ENCODE measurements around the gene SCGB1D1.
"Not testable (repeated sequence)": the region's sequence is repeated elsewhere in the genome, so short reads cannot be mapped to it uniquely, and the experiment has no call there.

Gene SCGB1D1

GRCh38 chr11:62205441-62205840 is 15.4 kb downstream of the SCGB1D1 start:
- no peaks in the 10 kb centered on the region for H3K9me2 ChIP-seq (ENCODE audit: low read depth, low read length)
- H3F3A ChIP-seq (ENCODE audit: insufficient read depth, low read length), result no peaks in the 10 kb centered on the region
- no peaks in the 10 kb centered on the region for H4K20me1 ChIP-seq (ENCODE audit: insufficient read depth, low read length)
- H2AFZ ChIP-seq (ENCODE audit: low read length), result no peak overlapping the region
- no peaks in the 10 kb centered on the region for H3K79me2 ChIP-seq (ENCODE audit: insufficient read depth, low read length)
- no peak overlapping the region for H3K27ac ChIP-seq (ENCODE audit: low read depth, low read length, poor library complexity, severe bottlenecking)
- no peaks in the 10 kb centered on the region for H3K36me3 ChIP-seq (ENCODE audit: insufficient read depth, low read length)
- no peaks in the 10 kb centered on the region for H3K27me3 ChIP-seq (ENCODE audit: insufficient read depth, low read length)
- no peak overlapping the region for H3K4me2 ChIP-seq (ENCODE audit: low read length)
- no peaks in the 10 kb centered on the region for H3K4me1 ChIP-seq (ENCODE audit: insufficient read depth, low read length, severe bottlenecking)
- no peaks in the 10 kb centered on the region for H3K9me3 ChIP-seq (ENCODE audit: low read length)
- no peak for TF ChIP-seq CTCF (IDR thresholded peaks at IDR 0.05; ENCODE audit: low read length)
- no peak for TF ChIP-seq EZH2 (IDR thresholded peaks at IDR 0.05; ENCODE audit: borderline replicate concordance, low read length)
- no peak overlapping the region for H3K4me3 ChIP-seq (ENCODE audit: low read depth, low read length, poor library complexity, severe bottlenecking)
- H3K9ac ChIP-seq (ENCODE audit: low read length), result no peak overlapping the region

DNA sequence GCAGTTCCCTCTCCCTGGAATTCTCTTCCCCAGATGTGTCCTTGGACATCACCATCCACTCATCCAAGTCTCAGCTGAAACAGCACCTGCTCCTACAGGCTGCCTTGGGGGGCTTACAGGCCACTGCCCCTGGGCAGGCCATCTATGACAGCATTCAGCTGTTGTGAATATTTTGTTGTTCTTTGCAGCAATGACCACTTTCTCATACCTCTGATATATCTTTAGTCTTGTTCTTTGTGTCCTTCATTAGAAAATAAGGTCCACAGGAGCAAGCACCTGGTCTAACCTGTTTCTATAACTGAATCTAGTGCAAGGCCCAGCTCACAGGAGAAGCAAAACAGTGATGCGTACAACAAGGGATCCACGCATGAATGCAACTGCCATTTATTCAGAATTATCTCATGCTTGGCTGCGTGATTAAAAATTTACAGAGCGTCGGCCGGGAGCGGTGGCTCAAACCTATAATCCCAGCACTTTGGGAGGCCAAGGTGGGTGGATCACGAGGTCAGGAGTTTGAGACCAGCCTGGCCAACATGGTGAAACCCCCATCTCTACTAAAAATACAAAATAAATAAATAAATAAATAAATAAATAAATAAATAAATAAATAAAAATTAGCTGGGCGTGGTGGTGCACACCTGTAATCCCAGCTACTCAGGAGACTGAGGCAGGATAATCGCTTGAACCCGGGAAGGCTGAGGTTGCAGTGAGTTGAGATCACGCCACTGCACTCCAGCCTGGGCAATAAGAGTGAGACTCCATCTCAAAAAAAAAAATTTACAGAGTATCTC is 16.5 kb downstream of the SCGB1D1 start:
- not testable (repeated sequence) for H3K27me3 ChIP-seq (ENCODE audit: insufficient read depth, low read length)

DNA sequence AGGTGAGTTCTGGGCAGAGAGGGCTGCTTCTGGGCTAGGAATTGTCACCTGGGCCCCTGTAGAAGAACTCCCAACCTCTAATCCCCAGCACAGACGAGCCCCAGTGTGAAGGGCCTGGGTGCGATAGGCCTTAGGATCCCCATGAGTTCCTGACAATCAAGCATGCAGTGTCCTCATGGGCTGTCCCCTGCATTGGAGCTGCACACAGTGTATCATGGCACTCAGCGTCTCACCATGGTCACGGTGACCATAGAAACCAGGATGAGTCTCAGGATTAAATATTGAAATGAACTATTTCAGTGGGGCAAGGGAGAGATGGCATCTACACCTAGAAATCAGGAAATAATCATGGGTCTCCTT is 18.7 kb downstream of the SCGB1D1 start:
- no peaks in the 10 kb centered on the region for H3K36me3 ChIP-seq (ENCODE audit: insufficient read depth, low read length)
- no peaks in the 10 kb centered on the region for H3K9me3 ChIP-seq (ENCODE audit: low read length)
- H4K20me1 ChIP-seq (ENCODE audit: insufficient read depth, low read length), result no peaks in the 10 kb centered on the region
- H3K79me2 ChIP-seq (ENCODE audit: insufficient read depth, low read length), result no peaks in the 10 kb centered on the region
- no peak overlapping the region for H3K27ac ChIP-seq (ENCODE audit: low read depth, low read length, poor library complexity, severe bottlenecking)
- H3K4me1 ChIP-seq (ENCODE audit: insufficient read depth, low read length, severe bottlenecking), result no peaks in the 10 kb centered on the region
- no peaks in the 10 kb centered on the region for H3F3A ChIP-seq (ENCODE audit: insufficient read depth, low read length)
- H3K4me3 ChIP-seq (ENCODE audit: low read depth, low read length, poor library complexity, severe bottlenecking), result no peak overlapping the region
- no peak overlapping the region for H3K4me2 ChIP-seq (ENCODE audit: low read length)
- no peak overlapping the region for H3K9ac ChIP-seq (ENCODE audit: low read length)
- TF ChIP-seq EZH2 (IDR thresholded peaks at IDR 0.05; ENCODE audit: borderline replicate concordance, low read length), result no peak
- no peak for TF ChIP-seq CTCF (IDR thresholded peaks at IDR 0.05; ENCODE audit: low read length)
- no peaks in the 10 kb centered on the region for H3K27me3 ChIP-seq (ENCODE audit: insufficient read depth, low read length)
- no peaks in the 10 kb centered on the region for H3K9me2 ChIP-seq (ENCODE audit: low read depth, low read length)
- H2AFZ ChIP-seq (ENCODE audit: low read length), result no peak overlapping the region

More for the DNA sequence above, 16.5 kb downstream of the SCGB1D1 start:
- not testable (repeated sequence) for H3K9ac ChIP-seq (ENCODE audit: low read length); H3K79me2 ChIP-seq (ENCODE audit: insufficient read depth, low read length); H3K27ac ChIP-seq (ENCODE audit: low read depth, low read length, poor library complexity, severe bottlenecking); H3K9me3 ChIP-seq (ENCODE audit: low read length); H4K20me1 ChIP-seq (ENCODE audit: insufficient read depth, low read length); H2AFZ ChIP-seq (ENCODE audit: low read length); H3K4me3 ChIP-seq (ENCODE audit: low read depth, low read length, poor library complexity, severe bottlenecking); H3K36me3 ChIP-seq (ENCODE audit: insufficient read depth, low read length); H3K4me2 ChIP-seq (ENCODE audit: low read length); H3F3A ChIP-seq (ENCODE audit: insufficient read depth, low read length); H3K4me1 ChIP-seq (ENCODE audit: insufficient read depth, low read length, severe bottlenecking); H3K9me2 ChIP-seq (ENCODE audit: low read depth, low read length)

DNA sequence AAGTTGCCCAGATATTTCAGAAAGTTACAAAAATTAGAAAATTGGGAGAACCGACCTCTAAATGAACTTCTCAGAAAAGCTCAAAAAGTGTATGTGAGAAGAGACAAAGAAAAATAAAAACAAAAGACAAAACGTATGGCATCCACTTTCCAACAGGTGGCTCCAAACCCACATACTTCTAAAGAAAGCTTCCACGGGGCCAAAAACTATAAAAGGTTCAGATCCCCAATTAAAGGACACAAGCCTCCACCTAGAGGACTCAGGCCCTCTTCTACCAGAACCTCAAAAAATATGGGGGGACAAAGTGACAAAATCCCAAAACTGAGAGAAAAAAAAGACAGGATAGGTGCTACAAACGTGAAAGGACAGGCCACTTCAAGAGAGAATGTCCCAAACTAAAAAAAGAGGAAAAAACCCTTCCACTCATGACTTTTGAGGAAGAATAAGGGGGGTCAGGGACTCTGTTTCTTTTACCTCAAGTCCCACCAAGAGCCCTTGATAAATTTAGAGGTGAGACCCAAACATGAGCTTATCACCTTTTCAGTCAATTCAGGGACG is 27.3 kb downstream of the SCGB1D1 start:
- H3K4me1 ChIP-seq (ENCODE audit: insufficient read depth, low read length, severe bottlenecking), result no peaks in the 10 kb centered on the region
- no peak overlapping the region for H3K4me2 ChIP-seq (ENCODE audit: low read length)
- no peaks in the 10 kb centered on the region for H3K79me2 ChIP-seq (ENCODE audit: insufficient read depth, low read length)
- no peaks in the 10 kb centered on the region for H3K27me3 ChIP-seq (ENCODE audit: insufficient read depth, low read length)
- no peaks in the 10 kb centered on the region for H3K9me2 ChIP-seq (ENCODE audit: low read depth, low read length)
- H3K9me3 ChIP-seq (ENCODE audit: low read length), result no peaks in the 10 kb centered on the region
- H3K27ac ChIP-seq (ENCODE audit: low read depth, low read length, poor library complexity, severe bottlenecking), result no peak overlapping the region
- H3K9ac ChIP-seq (ENCODE audit: low read length), result no peak overlapping the region
- H3K4me3 ChIP-seq (ENCODE audit: low read depth, low read length, poor library complexity, severe bottlenecking), result no peak overlapping the region
- H4K20me1 ChIP-seq (ENCODE audit: insufficient read depth, low read length), result no peaks in the 10 kb centered on the region
- H3K36me3 ChIP-seq (ENCODE audit: insufficient read depth, low read length), result no peaks in the 10 kb centered on the region
- H2AFZ ChIP-seq (ENCODE audit: low read length), result no peak overlapping the region
- TF ChIP-seq CTCF (IDR thresholded peaks at IDR 0.05; ENCODE audit: low read length) (peak; percentile 41), EZH2 (IDR thresholded peaks at IDR 0.05; ENCODE audit: borderline replicate concordance, low read length) (no peak)
- H3F3A ChIP-seq (ENCODE audit: insufficient read depth, low read length), result no peaks in the 10 kb centered on the region

Measured in OCI-LY1 (cell line).